Skeletal muscle satellite cell (primary cell): ENCODE measurements around the gene SP2. TPM values are rescaled to one million over a fixed set of nuclear protein-coding genes. Genes with fewer than 3 reads are reported as not detected.

Experiments used
- H3K27me3 ChIP-seq: 2 replicates; pipeline ENCODE4 v1.7.0; 2013; ENCODE audit warnings: low read length; ENCODE audit not compliant: control insufficient read depth, insufficient read depth
- H3K36me3 ChIP-seq: 2 replicates; pipeline ENCODE4 v1.7.0; 2013; ENCODE audit warnings: mild to moderate bottlenecking, control low read depth, low read length; ENCODE audit not compliant: insufficient read depth
- H3K4me1 ChIP-seq: 2 replicates; pipeline ENCODE4 v1.7.0; 2013; ENCODE audit warnings: low read length; ENCODE audit not compliant: control insufficient read depth, insufficient read depth
- H3K4me2 ChIP-seq: 2 replicates; pipeline ENCODE4 v1.7.0; 2013; ENCODE audit warnings: mild to moderate bottlenecking, low read length
- H3K4me3 ChIP-seq: 2 replicates; pipeline ENCODE4 v1.7.0; 2013; ENCODE audit warnings: low read length
- H3K9ac ChIP-seq: 2 replicates; pipeline ENCODE4 v1.7.0; 2013; ENCODE audit warnings: mild to moderate bottlenecking, low read depth, low read length, moderate library complexity
- H3K9me3 ChIP-seq: replicated peaks from 2 replicates; pipeline ENCODE4 v1.7.0; 2013; ENCODE audit warnings: mild to moderate bottlenecking, control low read depth, low read length
- total RNA-seq: library from RNA; depleted of rRNA; stranded (reverse); fragments of >200 nt; gene quantifications from 2 replicates; pipeline ENCODE4 v1.2.3, GENCODE V29; 2012; rRNA removed

Gene SP2
- total RNA-seq, result 1.5 and 2.2 TPM in 2 replicates

GRCh38 chr17:47895856-47896671 is at the start of gene SP2:
SP2 (plus strand) TSS chr17:47896236; CDS start chr17:47896287, 51 bp downstream.
- Histone ChIP-seq H3K36me3 (no peaks in the 10 kb centered on the region), H3K9me3 (no peaks in the 10 kb centered on the region), H3K4me3 (peak within 1 kb of the TSS; percentile 82), H3K4me1 (peaks cover 16% of the 10 kb centered on the region), H3K27me3 (no peaks in the 10 kb centered on the region), H3K4me2 (peak within 1 kb of the TSS; percentile 95), H3K9ac (peak within 1 kb of the TSS; percentile 95)

- Histone ChIP-seq H3K27me3 (peaks cover 52% of the 10 kb centered on the region), H3K9me3 (no peaks in the 10 kb centered on the region), H3K4me1 (peaks cover 14% of the 10 kb centered on the region), H3K36me3 (no peaks in the 10 kb centered on the region), H3K4me2 (no peak overlapping the region), H3K4me3 (no peak overlapping the region), H3K9ac (no peak overlapping the region)
These were observed 49.2 kb upstream of the SP2 start for GRCh38 chr17:47846716-47847340.

GRCh38 chr17:47847341-47848197 is 48.5 kb upstream of the SP2 start:
- H3K4me3 ChIP-seq, result no peak overlapping the region
- H3K4me2 ChIP-seq, result no peak overlapping the region
- no peaks in the 10 kb centered on the region for H3K36me3 ChIP-seq
- H3K9me3 ChIP-seq, result no peaks in the 10 kb centered on the region
- H3K4me1 ChIP-seq, result peaks cover 14% of the 10 kb centered on the region
- no peak overlapping the region for H3K9ac ChIP-seq
- H3K27me3 ChIP-seq, result peaks cover 59% of the 10 kb centered on the region

- Histone ChIP-seq H3K4me3 (no peak overlapping the region), H3K27me3 (peaks cover 65% of the 10 kb centered on the region), H3K4me2 (no peak overlapping the region), H3K4me1 (peaks cover 14% of the 10 kb centered on the region), H3K36me3 (no peaks in the 10 kb centered on the region), H3K9me3 (no peaks in the 10 kb centered on the region), H3K9ac (no peak overlapping the region)
These were observed 47.9 kb upstream of the SP2 start for GRCh38 chr17:47848198-47848513.

- Histone ChIP-seq H3K27me3 (peaks cover 87% of the 10 kb centered on the region), H3K4me2 (peak overlapping the region; percentile 74), H3K9me3 (no peaks in the 10 kb centered on the region), H3K9ac (peak overlapping the region; percentile 4), H3K4me1 (peaks cover 14% of the 10 kb centered on the region), H3K4me3 (peak overlapping the region; percentile 48), H3K36me3 (no peaks in the 10 kb centered on the region)
These were observed 45.7 kb upstream of the SP2 start for GRCh38 chr17:47850373-47850691.

GRCh38 chr17:47850692-47851573 is 45.1 kb upstream of the SP2 start, which contains the start of gene SP6:
SP6 (minus strand) TSS chr17:47851163; CDS start chr17:47848429, 2,734 bp downstream.
- peak within 1 kb of the TSS; percentile 4 for H3K9ac ChIP-seq
- peak within 1 kb of the TSS; percentile 74 for H3K4me2 ChIP-seq
- no peaks in the 10 kb centered on the region for H3K36me3 ChIP-seq
- peaks cover 88% of the 10 kb centered on the region for H3K27me3 ChIP-seq
- H3K9me3 ChIP-seq, result no peaks in the 10 kb centered on the region
- peak within 1 kb of the TSS; percentile 48 for H3K4me3 ChIP-seq
- peaks cover 18% of the 10 kb centered on the region for H3K4me1 ChIP-seq

- Histone ChIP-seq H3K9ac (no peak overlapping the region), H3K9me3 (no peaks in the 10 kb centered on the region), H3K27me3 (peaks cover 87% of the 10 kb centered on the region), H3K4me1 (peaks cover 19% of the 10 kb centered on the region), H3K4me2 (no peak overlapping the region), H3K36me3 (no peaks in the 10 kb centered on the region), H3K4me3 (no peak overlapping the region)
These were observed 44.3 kb upstream of the SP2 start for GRCh38 chr17:47851764-47852112.

GRCh38 chr17:47852113-47852949 is 43.7 kb upstream of the SP2 start:
- peaks cover 84% of the 10 kb centered on the region for H3K27me3 ChIP-seq
- no peaks in the 10 kb centered on the region for H3K36me3 ChIP-seq
- H3K9ac ChIP-seq, result no peak overlapping the region
- no peak overlapping the region for H3K4me3 ChIP-seq
- no peak overlapping the region for H3K4me2 ChIP-seq
- no peaks in the 10 kb centered on the region for H3K9me3 ChIP-seq
- peaks cover 18% of the 10 kb centered on the region for H3K4me1 ChIP-seq

GRCh38 chr17:47853616-47854015 is 42.4 kb upstream of the SP2 start:
- no peak overlapping the region for H3K4me2 ChIP-seq
- H3K4me3 ChIP-seq, result no peak overlapping the region
- H3K9me3 ChIP-seq, result no peaks in the 10 kb centered on the region
- no peak overlapping the region for H3K9ac ChIP-seq
- H3K36me3 ChIP-seq, result no peaks in the 10 kb centered on the region
- peaks cover 72% of the 10 kb centered on the region for H3K27me3 ChIP-seq
- H3K4me1 ChIP-seq, result peaks cover 15% of the 10 kb centered on the region

- Histone ChIP-seq H3K4me2 (no peak overlapping the region), H3K9me3 (no peaks in the 10 kb centered on the region), H3K4me3 (no peak overlapping the region), H3K9ac (no peak overlapping the region), H3K27me3 (peaks cover 59% of the 10 kb centered on the region), H3K4me1 (peaks cover 11% of the 10 kb centered on the region), H3K36me3 (no peaks in the 10 kb centered on the region)
These were observed 40.3 kb upstream of the SP2 start for GRCh38 chr17:47855737-47856136.
